Left kidney (tissue), 2 donors: Measurements from ENCODE around the gene NSG2. TPM values are rescaled to one million over a fixed set of nuclear protein-coding genes. Genes with fewer than 3 reads are reported as not detected.

ENCODE experiments used
- DNase-seq: peaks from one replicate; pipeline ENCODE4 v3.0.0-alpha.2; 2013
- polyA plus RNA-seq: library from polyadenylated mRNA; unstranded; fragments of 120-200 nt; gene quantifications from one replicate; pipeline ENCODE4 v1.2.1, GENCODE V29; 2013; ENCODE audit not compliant: insufficient read length

Gene NSG2
- polyA plus RNA-seq, 1 donor: 0.35 TPM

DNA sequence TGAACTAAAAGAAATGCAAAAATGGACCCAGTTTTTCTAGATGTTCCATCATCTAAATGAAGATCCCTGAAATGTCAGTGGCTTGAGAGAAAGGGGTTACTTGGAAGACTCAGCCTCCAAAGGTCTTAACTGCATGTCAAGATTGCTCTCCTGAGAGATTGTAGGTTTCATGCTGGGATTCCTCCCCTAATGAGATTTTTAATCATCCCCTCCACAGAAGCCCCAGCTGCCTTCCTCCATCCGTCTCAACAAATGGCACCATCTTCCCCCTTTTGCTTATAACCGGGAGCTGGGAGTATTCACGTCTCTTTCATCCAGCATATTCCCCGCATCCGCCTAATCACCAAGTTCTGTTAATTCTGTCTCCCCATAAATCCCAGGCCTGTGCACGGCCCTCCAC, 104.5 kb downstream of the NSG2 start:
- DNase-seq: no peak

DNA sequence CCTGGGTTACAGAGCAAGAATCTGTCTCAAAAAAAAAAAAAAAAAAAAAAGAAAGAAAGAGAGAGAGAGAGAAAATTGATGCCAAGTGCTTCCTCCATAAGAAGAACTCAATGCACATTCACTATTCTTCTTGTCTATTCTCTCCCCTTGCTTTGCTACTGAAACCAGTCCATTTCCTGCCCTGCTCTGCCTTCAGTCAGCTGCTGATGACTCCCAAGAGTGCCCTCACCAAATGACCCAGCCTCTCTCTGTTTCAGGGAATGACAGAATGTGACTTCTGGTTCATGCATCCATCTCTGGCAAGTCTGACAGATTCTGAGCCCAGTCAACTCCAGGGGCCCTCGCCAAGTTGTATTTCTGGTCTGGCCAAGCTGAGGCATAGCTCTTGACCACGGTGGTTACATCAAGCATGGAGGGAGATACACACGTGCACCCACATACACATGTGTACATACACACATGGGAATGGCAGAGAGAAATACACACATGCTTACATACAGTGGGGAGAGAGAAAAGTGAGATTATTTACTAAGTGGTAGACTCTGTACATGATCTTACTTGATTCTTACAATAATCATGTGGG, 106.2 kb downstream of the NSG2 start:
- DNase-seq: no peak

DNA sequence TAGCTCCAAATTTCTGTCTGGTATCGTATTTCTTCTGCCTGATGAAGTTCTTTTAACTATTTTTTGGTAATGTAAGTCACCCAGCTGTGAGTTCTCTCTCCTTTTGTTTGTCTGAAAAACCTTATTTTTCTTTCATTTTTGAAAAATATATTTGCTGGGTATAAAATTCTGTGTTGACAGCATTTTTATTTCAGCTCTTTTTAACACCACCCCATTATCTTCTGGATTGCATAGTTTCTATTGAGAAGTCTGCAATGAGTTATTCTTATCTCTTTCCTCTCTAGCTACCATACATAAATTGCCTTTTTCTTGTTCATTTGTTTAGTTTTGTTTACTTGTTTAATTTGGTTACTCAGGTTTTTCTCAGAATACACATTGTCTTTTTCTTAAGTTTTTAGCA, 109.1 kb downstream of the NSG2 start:
- DNase-seq: no peak

DNA sequence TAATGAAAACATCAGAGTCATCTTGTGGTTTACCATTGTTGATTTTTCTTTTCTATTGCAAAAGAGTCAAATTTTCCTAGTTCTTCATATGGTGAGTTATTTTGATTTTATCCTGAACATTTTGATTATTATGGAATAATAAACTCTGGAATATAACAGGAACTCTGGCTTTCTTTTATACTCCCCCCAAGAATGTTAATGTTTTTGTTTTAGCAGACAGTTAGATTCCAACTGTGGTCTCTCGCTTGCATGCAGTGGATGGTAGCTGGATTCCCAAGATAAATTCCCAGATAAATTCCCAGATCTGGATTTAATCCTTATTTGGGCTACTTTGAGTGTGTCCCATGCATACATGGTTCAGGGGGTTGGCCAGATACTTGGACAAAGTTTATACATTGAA, 109.8 kb downstream of the NSG2 start:
- no peak for DNase-seq

DNA sequence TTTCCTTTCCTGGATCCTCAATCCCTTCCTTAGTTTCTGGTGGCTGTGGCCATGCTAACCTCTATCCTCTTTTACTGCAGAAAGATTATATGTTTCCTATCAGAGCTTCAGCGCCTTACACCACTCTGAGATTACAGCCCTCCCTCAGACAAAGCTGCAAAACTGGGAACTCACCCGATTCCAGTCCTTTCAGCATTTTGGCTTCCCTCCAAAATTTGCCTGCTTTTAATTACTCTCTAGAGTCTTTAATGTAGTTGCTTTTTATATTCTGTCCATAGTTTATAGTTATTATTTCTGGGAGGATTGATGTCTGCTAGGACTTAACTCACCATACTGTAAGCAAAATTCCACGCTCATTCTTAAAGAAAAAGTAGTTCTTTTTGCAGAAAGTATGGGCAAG, 110.2 kb downstream of the NSG2 start:
- no peak for DNase-seq

DNA sequence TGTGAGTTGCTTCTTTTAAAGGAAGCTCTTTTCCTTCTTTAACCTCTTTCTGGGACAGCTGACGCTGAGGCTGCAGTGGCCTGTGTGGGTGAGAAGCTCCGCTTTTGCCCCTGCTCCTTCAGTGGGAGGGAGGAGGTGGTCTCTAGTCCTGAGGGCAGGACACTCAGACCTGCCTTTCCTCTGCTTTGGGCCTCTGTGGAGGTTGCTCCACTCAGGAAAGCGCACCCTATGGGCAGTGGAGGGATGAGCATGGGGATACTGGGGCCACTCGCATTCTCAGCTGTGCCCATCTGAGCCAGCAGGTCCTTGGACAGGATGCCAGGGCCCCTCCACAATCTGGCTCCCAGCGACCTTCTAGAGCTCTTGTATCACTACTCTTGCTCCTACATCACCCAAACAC, 111.5 kb downstream of the NSG2 start:
- no peak for DNase-seq

Other genes starting within 250 kb of the NSG2 start
- 46.0 TPM for gene CPEB4, start 157.4 kb upstream of the NSG2 start, polyA plus RNA-seq
- gene C5orf47, start 56.5 kb upstream of the NSG2 start, polyA plus RNA-seq: 0.15 TPM